GM12864 (cell line): ENCODE measurements around the gene HMGN5.
A peak's percentile ranks its signal among the peaks of the same experiment; 100 is the strongest.

ENCODE experiments used
- DNase-seq: peaks from one replicate; pipeline ENCODE4 v3.0.0-alpha.2; 2011; ENCODE audit warnings: low read depth
- H3K4me3 ChIP-seq: 2 replicates; pipeline ENCODE4 v1.5.1; 2011; ENCODE audit warnings: mild to moderate bottlenecking, low read depth, low read length, control low read depth
- CTCF ChIP-seq: IDR thresholded peaks from 2 replicates; pipeline ENCODE4 v1.5.1; 2011; ENCODE audit warnings: low read depth, mild to moderate bottlenecking, moderate library complexity, low read length, control low read depth, inconsistent platforms; ENCODE audit errors: missing control alignments

Gene HMGN5

GRCh38 chrX:81201671-81202455 lies at the start of gene HMGN5, which contains the start of gene SH3BGRL:
Gene HMGN5 (minus strand): TSS chrX:81201913. CDS start chrX:81121549, 80,364 bp downstream.
Gene SH3BGRL (plus strand): TSS chrX:81202102. CDS start chrX:81202201, 99 bp downstream.
- TF ChIP-seq CTCF: no peak
- H3K4me3 ChIP-seq: peak within 1 kb of the TSS; percentile 73
- DNase-seq: peak; percentile 58

GRCh38 chrX:81241753-81242152 lies 40.0 kb upstream of the HMGN5 start:
- no peak for TF ChIP-seq CTCF
- no peak overlapping the region for H3K4me3 ChIP-seq
- no peak for DNase-seq

GRCh38 chrX:81240701-81241331 lies 39.1 kb upstream of the HMGN5 start:
- DNase-seq: no peak
- no peak for TF ChIP-seq CTCF
- H3K4me3 ChIP-seq: no peak overlapping the region

DNA sequence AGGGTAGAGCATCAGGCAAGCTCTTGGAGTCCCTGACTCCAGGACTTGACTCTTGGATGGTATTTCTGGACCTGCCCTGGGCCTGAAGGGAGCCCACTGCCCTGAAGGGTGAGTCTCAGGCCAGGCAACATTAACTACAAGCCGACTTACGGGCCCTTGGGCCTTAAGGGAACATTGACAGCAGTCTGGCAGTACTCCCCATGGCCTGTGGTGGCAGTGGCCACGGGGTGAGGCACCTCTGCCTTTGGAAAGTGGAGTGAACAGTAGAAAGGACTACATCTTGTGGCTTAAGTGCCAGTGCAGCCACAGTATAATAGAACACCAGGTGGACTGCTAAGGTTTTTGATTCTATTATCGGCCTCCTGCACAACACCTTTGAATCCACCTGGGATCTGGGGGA lies 36.5 kb upstream of the HMGN5 start:
- TF ChIP-seq CTCF: no peak
- DNase-seq: no peak

DNA sequence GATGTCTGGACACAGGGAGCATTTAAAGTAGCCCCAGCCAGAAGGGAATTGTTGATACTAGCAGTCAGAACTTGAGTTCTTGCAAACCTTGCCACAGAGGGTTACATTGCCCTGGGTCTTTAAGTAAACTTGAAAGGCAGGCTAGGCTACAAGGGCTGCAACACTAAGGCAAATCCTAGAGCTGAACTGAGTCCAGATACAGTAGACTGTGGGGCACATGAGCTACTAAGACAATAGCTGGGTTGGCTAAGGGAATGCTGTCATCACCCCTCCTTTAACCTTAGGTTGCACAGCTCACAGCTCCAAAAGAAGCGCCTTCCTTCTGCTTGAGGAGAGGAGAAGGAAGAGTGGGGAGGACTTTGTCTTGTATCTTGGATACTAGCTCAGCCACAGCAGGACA lies 35.8 kb upstream of the HMGN5 start:
- H3K4me3 ChIP-seq: no peak overlapping the region
- TF ChIP-seq CTCF: no peak
- no peak for DNase-seq

More for the DNA sequence above, 36.5 kb upstream of the HMGN5 start:
- no peak overlapping the region for H3K4me3 ChIP-seq

GRCh38 chrX:81232218-81232617 lies 30.5 kb upstream of the HMGN5 start:
- H3K4me3 ChIP-seq: no peak overlapping the region
- DNase-seq: no peak
- no peak for TF ChIP-seq CTCF

DNA sequence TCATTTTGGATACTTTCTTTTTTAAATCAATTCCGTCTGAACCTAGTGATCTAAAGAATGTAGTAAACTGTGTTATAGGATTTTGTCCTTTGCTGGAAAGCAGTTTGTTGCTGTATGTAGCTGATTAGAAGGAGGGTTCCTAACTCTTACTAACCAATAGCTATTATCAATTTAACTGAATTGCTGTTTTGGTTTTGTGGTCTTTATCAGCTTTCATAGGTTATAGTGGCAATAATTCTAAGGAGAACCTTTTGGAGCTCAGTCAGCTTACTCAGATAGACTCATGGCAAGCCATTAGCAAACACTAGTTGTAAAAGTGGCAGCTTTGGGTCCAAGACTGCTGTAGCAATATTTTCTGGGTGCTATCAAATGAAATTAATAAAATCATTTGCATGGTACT lies 29.8 kb upstream of the HMGN5 start:
- no peak for DNase-seq
- TF ChIP-seq CTCF: no peak
- H3K4me3 ChIP-seq: no peak overlapping the region
